T-cell (primary cell): Measurements from ENCODE around the gene FAM53B. TPM values are rescaled to one million over a fixed set of nuclear protein-coding genes. Genes with fewer than 3 reads are reported as not detected.

Experiments
- total RNA-seq, 35 experiments: library from RNA in 6 of 35; stranded (reverse) in 6 of 35; fragments of 120-200 nt in 1 of 35; gene quantifications; one replicate each; pipeline versions ENCODE4 v1.2.1 to v1.2.4 and lab custom pipeline; 2013 to 2026

The FAM53B gene
- total RNA-seq, 5 donors from 2014 or later (not counting 1 experiment from before 2014, with no cell fraction given): 39.3 to 86.5 (median 52.3) TPM

Other genes starting within 250 kb of the FAM53B start
- gene EEF1AKMT2, start 47.5 kb upstream of the FAM53B start, total RNA-seq: 10 to 100 TPM; 15.8 to 21.0 (median 18.8) TPM
- gene ABRAXAS2, start 57.4 kb upstream of the FAM53B start, total RNA-seq: 10 to 100 TPM in 3 of 5 donors, 1 to 10 TPM in 2; 8.7 to 15.7 (median 12.5) TPM
- 10 to 100 TPM; 18.5 to 21.4 (median 19.1) TPM for gene ZRANB1, start 197.7 kb upstream of the FAM53B start, total RNA-seq